HepG2 (cell line): Measurements from ENCODE around the gene ZBTB2.

Experiments used
- CTCF ChIP-seq: sonication (generic); formaldehyde crosslinking; IDR thresholded peaks from 2 replicates; pipeline ENCODE4 v1.5.0; 2020; ENCODE audit warnings: mild to moderate bottlenecking, missing genetic modification reagents, moderate library complexity
- FOXA1 ChIP-seq, 2 experiments: fragments of 450-650 bp in 1 of 2; sonication (generic) in 1 of 2; formaldehyde crosslinking in 1 of 2; IDR thresholded peaks; 2 replicates each; pipeline versions ENCODE4 v1.4.0 to v1.6.1; 2016 to 2020; ENCODE audit warnings: missing genetic modification reagents in 1 of 2
- HOXA7 ChIP-seq: sonication (generic); formaldehyde crosslinking; IDR thresholded peaks from 2 replicates; pipeline ENCODE4 v1.8.1; 2022; ENCODE audit warnings: mild to moderate bottlenecking, missing genetic modification reagents, moderate library complexity
- KAT7 ChIP-seq: IDR thresholded peaks from 2 replicates; pipeline ENCODE4 v1.6.1; 2018; ENCODE audit warnings: borderline replicate concordance, missing compliant biosample characterization
- NR1H2 ChIP-seq: sonication (generic); formaldehyde crosslinking; IDR thresholded peaks from 2 replicates; pipeline ENCODE4 v1.8.1; 2022; ENCODE audit warnings: low read depth, missing genetic modification reagents, borderline replicate concordance
- POLR2AphosphoS5 ChIP-seq: IDR thresholded peaks from 2 replicates; pipeline ENCODE4 v1.6.1; 2012; ENCODE audit warnings: low read depth, low read length
- REST ChIP-seq, 2 experiments: IDR thresholded peaks; 2 replicates each; pipeline ENCODE4 v1.6.1; 2011 to 2012; ENCODE audit warnings: low read length in 2 of 2, borderline replicate concordance in 1 of 2, low read depth in 1 of 2, mild to moderate bottlenecking in 1 of 2, moderate library complexity in 1 of 2
- TBP ChIP-seq: sonication (generic); formaldehyde crosslinking; IDR thresholded peaks from 2 replicates; pipeline ENCODE4 v1.5.0; 2020; ENCODE audit warnings: missing genetic modification reagents
- TRAFD1 ChIP-seq: sonication (generic); formaldehyde crosslinking; IDR thresholded peaks from 2 replicates; pipeline ENCODE4 v1.5.1; 2020; ENCODE audit warnings: missing genetic modification reagents, mild to moderate bottlenecking, borderline replicate concordance
- ZBTB43 ChIP-seq: sonication (generic); formaldehyde crosslinking; conservative IDR thresholded peaks from 2 replicates; pipeline ENCODE4 v1.4.0; 2020; ENCODE audit warnings: missing genetic modification reagents
- ZMAT5 ChIP-seq: sonication (generic); formaldehyde crosslinking; IDR thresholded peaks from 2 replicates; pipeline ENCODE4 v1.5.0; 2020; ENCODE audit warnings: mild to moderate bottlenecking, low read depth, missing genetic modification reagents, borderline replicate concordance
- ZNF121 ChIP-seq: sonication (generic); formaldehyde crosslinking; IDR thresholded peaks from 2 replicates; pipeline ENCODE4 v1.5.0; 2020; ENCODE audit warnings: mild to moderate bottlenecking, missing genetic modification reagents
- ZNF292 ChIP-seq: sonication (generic); formaldehyde crosslinking; IDR thresholded peaks from 2 replicates; pipeline ENCODE4 v1.8.1; 2022; ENCODE audit warnings: mild to moderate bottlenecking, low read depth, missing genetic modification reagents, borderline replicate concordance
- ZSCAN5A ChIP-seq: sonication (generic); formaldehyde crosslinking; IDR thresholded peaks from 2 replicates; pipeline ENCODE4 v1.8.0; 2022; ENCODE audit warnings: mild to moderate bottlenecking, missing genetic modification reagents, borderline replicate concordance

- TF ChIP-seq ZSCAN5A (CRISPR knock-in tag) (no peak), ZNF121 (CRISPR knock-in tag) (no peak), TBP (CRISPR knock-in tag) (no peak), HOXA7 (0 out of 2 replicates have a peak, but pooled peaks have one; percentile 57), ZBTB43 (CRISPR knock-in tag) (no peak), CTCF (CRISPR knock-in tag) (peak; percentile 64), POLR2AphosphoS5 (no peak), REST (IDR thresholded peaks at IDR 0.05; ENCODE audit: borderline replicate concordance in 1 of 2, low read depth in 1 of 2, low read length in 2 of 2) (no peak), NR1H2 (CRISPR knock-in tag) (no peak), ZMAT5 (no peak), ZNF292 (CRISPR knock-in tag) (no peak), KAT7 (CRISPR knock-in tag) (no peak), FOXA1 (IDR thresholded peaks at IDR 0.05) (no peak), FOXA1 (CRISPR knock-in tag; IDR thresholded peaks at IDR 0.05) (no peak), TRAFD1 (CRISPR knock-in tag) (no peak)
These were observed 39.5 kb upstream of the ZBTB2 start for GRCh38 chr6:151430886-151431285.
